Loucy (cell line): ENCODE results near the gene MAN2A2.

Experiments used
- H2AFZ ChIP-seq: fragments of 200-600 bp; sonication (generic); 2 replicates; pipeline ENCODE4 v1.6.0; 2016; ENCODE audit warnings: antibody characterized with exemption, mild to moderate bottlenecking, low read length, moderate library complexity
- H3F3A ChIP-seq: fragments of 200-600 bp; 2 replicates; pipeline ENCODE4 v1.6.0; 2016; ENCODE audit warnings: antibody characterized with exemption, low read depth, mild to moderate bottlenecking
- H3K27me3 ChIP-seq: fragments of 200-600 bp; sonication (generic); 2 replicates; pipeline ENCODE4 v1.6.1; 2014; ENCODE audit warnings: low read length, mild to moderate bottlenecking; ENCODE audit not compliant: insufficient read depth, poor library complexity, severe bottlenecking
- H3K36me3 ChIP-seq: fragments of 200-600 bp; sonication (generic); 2 replicates; pipeline ENCODE4 v1.6.1; 2016; ENCODE audit warnings: low read length; ENCODE audit not compliant: insufficient read depth
- H3K4me1 ChIP-seq: fragments of 200-600 bp; sonication (generic); 2 replicates; pipeline ENCODE4 v1.5.1; 2014; ENCODE audit warnings: low read length, mild to moderate bottlenecking; ENCODE audit not compliant: insufficient read depth, poor library complexity, severe bottlenecking
- H3K4me2 ChIP-seq: fragments of 200-600 bp; sonication (generic); 2 replicates; pipeline ENCODE4 v1.6.0; 2014; ENCODE audit warnings: antibody characterized with exemption, low read length, low read depth, mild to moderate bottlenecking; ENCODE audit not compliant: poor library complexity, severe bottlenecking
- H3K4me3 ChIP-seq: fragments of 200-600 bp; sonication (generic); 2 replicates; pipeline ENCODE4 v1.5.1; 2014; ENCODE audit warnings: low read length, mild to moderate bottlenecking, mixed read lengths; ENCODE audit not compliant: poor library complexity, severe bottlenecking
- H3K79me2 ChIP-seq: fragments of 200-600 bp; sonication (generic); 2 replicates; pipeline ENCODE4 v1.6.1; 2014; ENCODE audit warnings: low read length; ENCODE audit not compliant: insufficient read depth
- H3K9ac ChIP-seq: fragments of 200-600 bp; sonication (generic); 2 replicates; pipeline ENCODE4 v1.6.0; 2014; ENCODE audit warnings: mild to moderate bottlenecking, low read depth, low read length, moderate library complexity; ENCODE audit not compliant: poor library complexity, severe bottlenecking
- H3K9me2 ChIP-seq: fragments of 200-600 bp; sonication (generic); replicated peaks from 2 replicates; pipeline ENCODE4 v1.6.1; 2016; ENCODE audit warnings: low read depth, low read length, mixed read lengths
- H3K9me3 ChIP-seq: fragments of 200-600 bp; sonication (generic); 2 replicates; pipeline ENCODE4 v1.6.1; 2014; ENCODE audit warnings: mild to moderate bottlenecking, antibody characterized with exemption, low read length, low read depth; ENCODE audit not compliant: insufficient read depth
- H4K20me1 ChIP-seq: fragments of 200-600 bp; sonication (generic); 2 replicates; pipeline ENCODE4 v1.6.0; 2014; ENCODE audit warnings: antibody characterized with exemption, low read length, mild to moderate bottlenecking; ENCODE audit not compliant: insufficient read depth, poor library complexity, severe bottlenecking
- CTCF ChIP-seq: fragments of 200-600 bp; sonication (generic); conservative IDR thresholded peaks from 2 replicates; pipeline ENCODE4 v1.5.1; 2014; ENCODE audit warnings: mild to moderate bottlenecking, antibody characterized with exemption, low read length
- EZH2phosphoT487 ChIP-seq: fragments of 200-600 bp; IDR thresholded peaks from 2 replicates; pipeline ENCODE4 v1.6.1; 2018; ENCODE audit warnings: antibody characterized with exemption, mild to moderate bottlenecking, moderate library complexity, borderline replicate concordance

The MAN2A2 gene

DNA sequence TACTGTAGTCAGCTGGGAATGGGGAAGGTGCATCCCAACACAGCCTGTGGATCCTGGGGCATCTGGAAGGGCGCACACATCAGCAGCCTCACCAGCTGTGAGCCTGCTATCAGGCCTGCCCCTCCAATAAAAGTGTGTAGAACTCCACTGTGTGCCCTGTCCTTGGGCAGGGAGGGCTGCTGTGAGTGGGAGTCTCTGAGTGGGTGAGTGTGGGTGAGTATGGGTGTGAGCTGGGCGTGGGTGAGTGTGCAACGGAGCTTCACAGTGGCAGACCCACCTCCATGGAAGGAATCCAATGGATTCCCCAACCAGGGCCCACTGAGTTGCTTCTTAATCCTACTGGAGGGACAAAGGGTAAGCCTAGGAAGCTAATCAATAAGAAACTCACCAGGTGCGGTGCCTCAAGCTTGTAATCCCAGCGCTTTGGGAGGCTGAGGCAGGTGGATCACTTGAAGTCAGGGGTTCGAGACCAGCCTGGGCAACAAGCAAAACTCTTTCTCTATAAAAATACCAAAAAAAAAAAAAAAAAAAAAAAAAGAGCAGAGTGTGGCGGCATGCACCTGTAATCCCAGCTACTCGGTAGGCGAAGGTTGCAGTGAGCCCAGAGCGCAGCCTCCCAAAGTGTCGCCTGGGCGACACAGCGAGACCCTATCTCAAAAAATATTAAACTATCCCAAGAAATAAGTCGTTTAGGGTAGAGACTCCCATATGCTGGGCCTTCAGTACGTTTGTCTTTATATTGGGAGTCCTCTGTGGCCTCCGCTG lies 51.0 kb downstream of the MAN2A2 start:
- Histone ChIP-seq H3K4me2 (peak overlapping the region; percentile 99), H4K20me1 (peaks cover 8% of the 10 kb centered on the region), H3K4me1 (peaks cover 20% of the 10 kb centered on the region), H3K4me3 (peak overlapping the region; percentile 95), H3K79me2 (peaks cover 39% of the 10 kb centered on the region), H3K9me2 (no peaks in the 10 kb centered on the region), H2AFZ (peak overlapping the region; percentile 100; the same call in 1 of the 2 replicates), H3F3A (no peaks in the 10 kb centered on the region), H3K36me3 (peaks cover 37% of the 10 kb centered on the region; the same call in 1 of the 2 replicates), H3K9me3 (no peaks in the 10 kb centered on the region), H3K9ac (peak overlapping the region; percentile 99), H3K27me3 (no peaks in the 10 kb centered on the region)
- TF ChIP-seq CTCF (no peak), EZH2phosphoT487 (no peak)

- Histone ChIP-seq H3K4me1 (peaks cover 14% of the 10 kb centered on the region), H4K20me1 (peaks cover 8% of the 10 kb centered on the region), H3F3A (no peaks in the 10 kb centered on the region), H3K27me3 (no peaks in the 10 kb centered on the region), H2AFZ (peak within 1 kb of the TSS; percentile 100), H3K9ac (peak within 1 kb of the TSS; percentile 99), H3K4me3 (peak within 1 kb of the TSS; percentile 95), H3K4me2 (peak within 1 kb of the TSS; percentile 99), H3K9me2 (no peaks in the 10 kb centered on the region), H3K79me2 (peaks cover 39% of the 10 kb centered on the region), H3K36me3 (peaks cover 34% of the 10 kb centered on the region; the same call in 1 of the 2 replicates), H3K9me3 (no peaks in the 10 kb centered on the region)
- no peak for TF ChIP-seq CTCF
Observed at GRCh38 chr15:90954712-90955623, 51.9 kb downstream of the MAN2A2 start, which contains the start of gene RCCD1. TSS of gene RCCD1 (plus strand) at chr15:90954884. CDS start at chr15:90956735, 1,851 bp downstream.

DNA sequence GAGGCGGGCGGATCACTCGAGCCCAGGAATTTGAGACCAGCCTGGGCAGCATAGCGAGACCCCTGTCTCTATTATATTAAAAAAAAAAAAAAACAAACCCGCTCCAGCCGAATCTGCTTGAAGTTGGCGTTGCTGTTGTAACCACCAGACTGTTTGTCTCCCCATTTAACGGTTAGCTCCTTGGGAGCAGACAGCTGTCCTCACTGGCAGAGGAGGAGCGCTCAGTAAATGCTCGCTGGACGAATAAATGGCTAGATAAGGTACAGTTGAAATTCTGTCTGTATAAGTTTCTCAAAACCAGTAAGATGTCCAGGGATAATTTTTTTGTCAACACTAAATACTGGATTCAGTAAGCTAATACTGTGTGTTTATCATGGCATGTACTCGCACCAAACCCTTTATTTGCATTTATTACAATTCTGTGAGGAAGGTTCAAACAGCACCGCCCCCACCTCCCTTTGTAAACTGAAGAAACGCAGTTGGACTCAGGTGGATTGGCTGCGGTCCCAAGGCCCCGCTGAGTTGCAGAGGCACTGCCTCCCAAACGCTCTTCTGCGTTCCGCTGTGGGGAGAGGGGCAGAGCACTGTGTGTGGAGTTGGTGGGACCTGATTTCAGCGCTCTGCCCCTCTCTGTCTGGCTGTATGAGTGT lies 52.6 kb downstream of the MAN2A2 start:
- Histone ChIP-seq H4K20me1 (peaks cover 8% of the 10 kb centered on the region), H3K27me3 (no peaks in the 10 kb centered on the region), H3K4me3 (peak overlapping the region; percentile 95), H3K36me3 (peaks cover 34% of the 10 kb centered on the region; the same call in 1 of the 2 replicates), H3K4me2 (peak overlapping the region; percentile 99), H3K9ac (peak overlapping the region; percentile 99), H3K9me3 (no peaks in the 10 kb centered on the region), H2AFZ (no peak overlapping the region), H3K79me2 (peaks cover 39% of the 10 kb centered on the region), H3K4me1 (peaks cover 14% of the 10 kb centered on the region), H3K9me2 (no peaks in the 10 kb centered on the region), H3F3A (no peaks in the 10 kb centered on the region)
- TF ChIP-seq EZH2phosphoT487: no peak
